Naive thymus-derived CD4-positive, alpha-beta T cell (primary cell): Measurements from ENCODE around the gene GNA12. TPM values are rescaled to one million over a fixed set of nuclear protein-coding genes. Genes with fewer than 3 reads are reported as not detected.
"Not testable (repeated sequence)": the region's sequence is repeated elsewhere in the genome, so short reads cannot be mapped to it uniquely, and the experiment has no call there.

Source experiments
- ATAC-seq: fragments of 150-1000 bp; cut with Tn5 transposase; 2 replicates; pipeline ENCODE4 v1.10.0; 2021; ENCODE audit warnings: mild to moderate bottlenecking, moderate library complexity
- CTCF ChIA-PET: fragments of 350-600 bp; sonication (Branson Sonifier 250); formaldehyde crosslinking; loops from one replicate; lab custom pipeline; 2021; ENCODE audit warnings: antibody characterized with exemption; lab: Charles Lee
- POLR2A ChIA-PET: fragments of 350-600 bp; sonication (Branson Sonifier 250); formaldehyde crosslinking; loops from one replicate; lab custom pipeline; 2021; ENCODE audit warnings: antibody characterized with exemption, inconsistent platforms; lab: Charles Lee
- DNase-seq, 9 donors: peaks; one replicate each; pipeline versions ENCODE4 v3.0.0 to v3.0.0-alpha.2; 2020 to 2022; ENCODE audit warnings: mixed read lengths in 1 of 9
- H3K27ac ChIP-seq: one replicate; pipeline ENCODE4 v1.7.0; 2013; ENCODE audit warnings: mild to moderate bottlenecking, low read depth, low read length, moderate library complexity
- H3K27me3 ChIP-seq, 2 donors: one replicate each; pipeline ENCODE4 v1.7.0; 2013; ENCODE audit warnings: low read length in 2 of 2, mild to moderate bottlenecking in 2 of 2, moderate library complexity in 2 of 2; ENCODE audit not compliant: control insufficient read depth in 2 of 2, insufficient read depth in 2 of 2
- H3K36me3 ChIP-seq, 3 experiments: 1 replicate in 2 of 3; 2 replicates in 1 of 3; pipeline ENCODE4 v1.7.0; 2013; ENCODE audit warnings: low read length in 3 of 3, mild to moderate bottlenecking in 3 of 3, moderate library complexity in 1 of 3; ENCODE audit not compliant: insufficient read depth in 3 of 3, control insufficient read depth in 2 of 3
- H3K4me1 ChIP-seq, 2 donors: one replicate each; pipeline ENCODE4 v1.7.0; 2013; ENCODE audit warnings: low read length in 2 of 2, mild to moderate bottlenecking in 2 of 2, moderate library complexity in 1 of 2; ENCODE audit not compliant: control insufficient read depth in 2 of 2, insufficient read depth in 2 of 2
- H3K4me3 ChIP-seq: 2 replicates; pipeline ENCODE4 v1.7.0; 2013; ENCODE audit warnings: mild to moderate bottlenecking, low read length
- H3K9me3 ChIP-seq, 3 experiments: 1 replicate in 2 of 3; 2 replicates in 1 of 3; pipeline ENCODE4 v1.7.0; 2013; ENCODE audit warnings: low read length in 3 of 3; ENCODE audit not compliant: control insufficient read depth in 2 of 3
- H3K27ac Mint-ChIP-seq, 9 donors: one replicate each; pipeline ENCODE4 v1.8.0; 2020 to 2022; ENCODE audit warnings: mixed read lengths in 9 of 9, mild to moderate bottlenecking in 8 of 9, moderate library complexity in 5 of 9, inconsistent platforms in 2 of 9
- H3K27me3 Mint-ChIP-seq, 5 donors: one replicate each; pipeline ENCODE4 v1.8.0; 2021 to 2022; ENCODE audit warnings: mixed read lengths in 5 of 5, mild to moderate bottlenecking in 1 of 5
- H3K36me3 Mint-ChIP-seq, 5 donors: one replicate each; pipeline ENCODE4 v1.8.0; 2020 to 2022; ENCODE audit warnings: mixed read lengths in 5 of 5, mild to moderate bottlenecking in 3 of 5, inconsistent platforms in 1 of 5
- H3K4me1 Mint-ChIP-seq, 7 donors: one replicate each; pipeline ENCODE4 v1.8.0; 2020 to 2022; ENCODE audit warnings: mixed read lengths in 7 of 7, mild to moderate bottlenecking in 3 of 7, inconsistent platforms in 1 of 7
- H3K4me3 Mint-ChIP-seq, 10 donors: one replicate each; pipeline ENCODE4 v1.8.0; 2020 to 2022; ENCODE audit warnings: mild to moderate bottlenecking in 10 of 10, mixed read lengths in 10 of 10, moderate library complexity in 6 of 10, inconsistent platforms in 2 of 10
- H3K9me3 Mint-ChIP-seq, 11 donors: one replicate each; pipeline ENCODE4 v1.8.0; 2020 to 2022; ENCODE audit warnings: mixed read lengths in 11 of 11, mild to moderate bottlenecking in 4 of 11, inconsistent platforms in 1 of 11, moderate library complexity in 1 of 11
- intact Hi-C, 2 donors: fragments of 100-400 bp; cut with micrococcal nuclease; formaldehyde crosslinking; loops; one replicate each; pipeline ENCODE4 v1.15.1; 2023
- polyA plus RNA-seq, 2 donors: library from polyadenylated mRNA; unstranded; fragments of 300-500 nt; fragmentation: Illumina TruSeq; gene quantifications; one replicate each; pipeline ENCODE4 v1.2.3, GENCODE V29; 2021
- total RNA-seq, 6 experiments: library from RNA in 5 of 6; stranded (reverse) in 5 of 6; gene quantifications; 1 replicate in 5 of 6; 2 replicates in 1 of 6; pipeline ENCODE4 v1.2.3 and lab custom pipeline; 2021 to 2026

GNA12 gene
- total and polyA plus RNA-seq, 7 experiments from 2014 or later = 4.2 to 25.7 (median 18.5) TPM

GRCh38 chr7:2679135-2680127 is 164.7 kb downstream of the GNA12 start:
- POLR2A ChIA-PET, H3K27ac ChIP-seq, H3K27ac Mint-ChIP-seq, H3K27me3 Mint-ChIP-seq, H3K4me1 ChIP-seq, H3K9me3 ChIP-seq, H3K36me3 ChIP-seq, H3K27me3 ChIP-seq, H3K36me3 Mint-ChIP-seq, H3K4me1 Mint-ChIP-seq, DNase-seq, H3K4me3 Mint-ChIP-seq, H3K4me3 ChIP-seq, H3K9me3 Mint-ChIP-seq: not testable (repeated sequence)
- intact Hi-C loops = loop anchor here in 1 of 2 donors (2.0 kb wide), 1 partner anchor 229 kb away; no protein-coding TSS in a partner anchor
- CTCF ChIA-PET = interaction anchor here (1.5 to 1.8 kb wide), 3 partner anchors 9 to 229 kb away, joined by 4 to 5 read pairs (median 4); no protein-coding TSS in a partner anchor
- ATAC-seq = peak; percentile 14

GRCh38 chr7:2678454-2678853 is 165.7 kb downstream of the GNA12 start:
- CTCF ChIA-PET, POLR2A ChIA-PET, H3K36me3 Mint-ChIP-seq, H3K27ac Mint-ChIP-seq, H3K9me3 ChIP-seq, H3K4me3 Mint-ChIP-seq, DNase-seq, H3K36me3 ChIP-seq, H3K9me3 Mint-ChIP-seq, ATAC-seq, H3K27me3 ChIP-seq, H3K4me1 ChIP-seq, H3K4me3 ChIP-seq, intact Hi-C loops, H3K4me1 Mint-ChIP-seq, H3K27ac ChIP-seq: not testable (repeated sequence)
- peaks cover 0 to 12% (median 0%) of the 10 kb centered on the region in 5 donors for H3K27me3 Mint-ChIP-seq

Other genes with a start within 250 kb of the GNA12 start
- gene TTYH3, start 212.3 kb downstream of the GNA12 start, total RNA-seq = 100 to 1,000 TPM in 1 of 5 experiments, 10 to 100 TPM in 4; 15.9 to 115 (median 23.5) TPM
- gene TTYH3, start 212.3 kb downstream of the GNA12 start, polyA plus RNA-seq = 1 to 10 TPM in 1 of 2 donors, under 1 TPM in 1; 0.53 to 1.6 TPM
- gene AMZ1, start 156.1 kb downstream of the GNA12 start, total RNA-seq = 1 to 10 TPM in 1 of 5 experiments, under 1 TPM in 4; 0.07 to 2.4 (median 0.80) TPM
- under 1 TPM; 0.07 to 0.13 TPM for gene AMZ1, start 156.1 kb downstream of the GNA12 start, polyA plus RNA-seq
- 100 to 1,000 TPM; 112 to 136 (median 118) TPM for gene CARD11, start 199.6 kb upstream of the GNA12 start, total RNA-seq
- 10 to 100 TPM; 13.3 to 44.5 TPM for gene CARD11, start 199.6 kb upstream of the GNA12 start, polyA plus RNA-seq